H9 (cell line): ENCODE data around the gene ROPN1L. TPM values are rescaled to one million over a fixed set of nuclear protein-coding genes. Genes with fewer than 3 reads are reported as not detected.

Source experiments
- DNase-seq: peaks from one replicate; pipeline ENCODE4 v3.0.0-alpha.2; 2017
- H2AFZ ChIP-seq: one replicate; pipeline ENCODE4 v1.6.1; 2013; ENCODE audit warnings: mild to moderate bottlenecking, low read length, control low read depth, moderate library complexity
- H2AK5ac ChIP-seq: 2 replicates; pipeline ENCODE4 v1.6.1; 2013; ENCODE audit warnings: low read length, control low read depth, mixed read lengths; ENCODE audit not compliant: insufficient read length
- H2BK120ac ChIP-seq: one replicate; pipeline ENCODE4 v1.6.1; 2013; ENCODE audit warnings: low read depth, mild to moderate bottlenecking, low read length, control low read depth, inconsistent platforms; ENCODE audit not compliant: poor library complexity, severe bottlenecking
- H2BK12ac ChIP-seq: 2 replicates; pipeline ENCODE4 v1.6.1; 2013; ENCODE audit warnings: low read length, control low read depth, mixed read lengths, low read depth; ENCODE audit not compliant: insufficient read length
- H2BK15ac ChIP-seq: 2 replicates; pipeline ENCODE4 v1.6.1; 2013; ENCODE audit warnings: low read depth, low read length, control low read depth
- H2BK20ac ChIP-seq: one replicate; pipeline ENCODE4 v1.6.1; 2013; ENCODE audit warnings: low read depth, mild to moderate bottlenecking, low read length, control low read depth, inconsistent platforms; ENCODE audit not compliant: poor library complexity, severe bottlenecking
- H2BK5ac ChIP-seq: 2 replicates; pipeline ENCODE4 v1.6.1; 2013; ENCODE audit warnings: low read length, control low read depth, mixed read lengths; ENCODE audit not compliant: insufficient read length
- H3K14ac ChIP-seq: 2 replicates; pipeline ENCODE4 v1.6.1; 2013; ENCODE audit warnings: low read length, control low read depth; ENCODE audit not compliant: insufficient read depth
- H3K18ac ChIP-seq: 2 replicates; pipeline ENCODE4 v1.6.1; 2013; ENCODE audit warnings: low read depth, mild to moderate bottlenecking, mixed read lengths, low read length, control low read depth; ENCODE audit not compliant: insufficient read length
- H3K23ac ChIP-seq: 2 replicates; pipeline ENCODE4 v1.6.1; 2013; ENCODE audit warnings: low read length, control low read depth, mixed read lengths, low read depth; ENCODE audit not compliant: insufficient read length
- H3K23me2 ChIP-seq: 2 replicates; pipeline ENCODE4 v1.6.1; 2013; ENCODE audit warnings: low read depth, mild to moderate bottlenecking, mixed read lengths, low read length, control low read depth; ENCODE audit not compliant: insufficient read length, poor library complexity, severe bottlenecking
- H3K27ac ChIP-seq: 2 replicates; pipeline ENCODE4 v1.5.1; 2013; ENCODE audit warnings: low read length, control low read depth, mixed read lengths, low read depth; ENCODE audit not compliant: insufficient read length
- H3K27me3 ChIP-seq: 2 replicates; pipeline ENCODE4 v1.6.1; 2013; ENCODE audit warnings: low read length, control low read depth, inconsistent platforms; ENCODE audit not compliant: insufficient read depth
- H3K4ac ChIP-seq: 2 replicates; pipeline ENCODE4 v1.6.1; 2013; ENCODE audit warnings: low read depth, mild to moderate bottlenecking, control low read depth, inconsistent platforms, low read length, moderate library complexity
- H3K4me1 ChIP-seq: 2 replicates; pipeline ENCODE4 v1.6.1; 2013; ENCODE audit warnings: low read length, control low read depth, inconsistent platforms; ENCODE audit not compliant: insufficient read depth
- H3K4me2 ChIP-seq: 2 replicates; pipeline ENCODE4 v1.6.1; 2013; ENCODE audit warnings: low read length, control low read depth, mixed read lengths; ENCODE audit not compliant: insufficient read length, insufficient read depth
- H3K56ac ChIP-seq: 2 replicates; pipeline ENCODE4 v1.6.1; 2013; ENCODE audit warnings: low read depth, mild to moderate bottlenecking, mixed read lengths, low read length, control low read depth; ENCODE audit not compliant: insufficient read length
- H3K79me1 ChIP-seq: 2 replicates; pipeline ENCODE4 v1.6.1; 2013; ENCODE audit warnings: low read depth, mild to moderate bottlenecking, moderate library complexity, low read length, control low read depth, inconsistent platforms; ENCODE audit not compliant: insufficient read depth, poor library complexity, severe bottlenecking
- H3K79me2 ChIP-seq: 2 replicates; pipeline ENCODE4 v1.6.1; 2013; ENCODE audit warnings: low read length, control low read depth, inconsistent platforms; ENCODE audit not compliant: insufficient read depth
- H3K9ac ChIP-seq: 2 replicates; pipeline ENCODE4 v1.6.1; 2013; ENCODE audit warnings: low read length, control low read depth, mixed read lengths; ENCODE audit not compliant: insufficient read length; ENCODE audit errors: extremely low read depth
- H3K9me3 ChIP-seq: one replicate; pipeline ENCODE4 v1.6.1; 2013; ENCODE audit warnings: low read depth, low read length, inconsistent platforms; ENCODE audit not compliant: control insufficient read depth
- H3T11ph ChIP-seq: one replicate; pipeline ENCODE4 v1.6.1; 2013; ENCODE audit warnings: mild to moderate bottlenecking, low read length, control low read depth, inconsistent platforms
- H4K20me1 ChIP-seq: one replicate; pipeline ENCODE4 v1.6.1; 2013; ENCODE audit not compliant: control insufficient read depth, insufficient read length, insufficient read depth
- H4K5ac ChIP-seq: 2 replicates; pipeline ENCODE4 v1.6.1; 2013; ENCODE audit warnings: low read depth, mild to moderate bottlenecking, mixed read lengths, low read length, control low read depth; ENCODE audit not compliant: insufficient read length
- H4K8ac ChIP-seq: replicated peaks from 2 replicates; pipeline ENCODE4 v1.6.1; 2013; ENCODE audit warnings: low read length, control low read depth, mixed read lengths, low read depth; ENCODE audit not compliant: insufficient read length
- H4K91ac ChIP-seq: 2 replicates; pipeline ENCODE4 v1.6.1; 2013; ENCODE audit warnings: low read depth, mild to moderate bottlenecking, moderate library complexity, mixed read lengths, low read length, control low read depth; ENCODE audit not compliant: insufficient read length
- H3K27ac Mint-ChIP-seq, 3 experiments: 2 replicates in 2 of 3; 3 replicates in 1 of 3; pipeline ENCODE4 v1.8.0; 2020 to 2021; ENCODE audit warnings: mixed read lengths in 3 of 3, mild to moderate bottlenecking in 1 of 3, moderate library complexity in 1 of 3
- H3K27me3 Mint-ChIP-seq: 2 replicates; pipeline ENCODE4 v1.8.0; 2021; ENCODE audit warnings: low read depth, mild to moderate bottlenecking, moderate library complexity, mixed read lengths
- H3K36me3 Mint-ChIP-seq, 3 experiments: 2 replicates in 2 of 3; 3 replicates in 1 of 3; pipeline ENCODE4 v1.8.0; 2020 to 2021; ENCODE audit warnings: low read depth in 3 of 3, mixed read lengths in 3 of 3; ENCODE audit not compliant: insufficient read depth in 1 of 3
- H3K4me1 Mint-ChIP-seq, 2 experiments: 2 replicates each; pipeline ENCODE4 v1.8.0; 2020; ENCODE audit warnings: mixed read lengths in 2 of 2
- H3K4me3 Mint-ChIP-seq, 2 experiments: 2 replicates in 1 of 2; 3 replicates in 1 of 2; pipeline ENCODE4 v1.8.0; 2020 to 2021; ENCODE audit warnings: mild to moderate bottlenecking in 2 of 2, mixed read lengths in 2 of 2, moderate library complexity in 1 of 2
- H3K9me3 Mint-ChIP-seq, 2 experiments: 2 replicates in 1 of 2; 3 replicates in 1 of 2; pipeline ENCODE4 v1.8.0; 2020; ENCODE audit warnings: mild to moderate bottlenecking in 2 of 2, mixed read lengths in 2 of 2, moderate library complexity in 1 of 2
- CTCF ChIP-seq: fragments of 200-600 bp; sonication (generic); conservative IDR thresholded peaks from 3 replicates; pipeline ENCODE4 v1.8.0; 2021; ENCODE audit warnings: antibody characterized with exemption, mild to moderate bottlenecking
- WGBS: extraction: QIAGEN DNeasy Blood & Tissue Kit; methylation state at CpG from one replicate; pipeline ENCODE4 v1.1.7; 2013; ENCODE audit warnings: missing lambda C conversion rate, low lambda C conversion rate, mixed read lengths; ENCODE audit not compliant: insufficient read length; ENCODE audit errors: extremely low coverage; 5-methylcytosine and 5-hydroxymethylcytosine counted together
- total RNA-seq: library from RNA; stranded (reverse); gene quantifications from 2 replicates; pipeline ENCODE4 v1.2.1, GENCODE V29; 2021

The ROPN1L gene
- total RNA-seq, 1 experiment from 2014 or later: 0.37 TPM

- Histone ChIP-seq H3K4me2 (no peak overlapping the region), H4K91ac (no peak overlapping the region), H3K79me2 (no peaks in the 10 kb centered on the region), H2BK20ac (no peak overlapping the region), H4K5ac (no peak overlapping the region), H3K23me2 (no peaks in the 10 kb centered on the region), H3K4ac (no peak overlapping the region), H3K14ac (no peak overlapping the region), H3K27me3 (no peaks in the 10 kb centered on the region), H2BK120ac (no peak overlapping the region), H3K9me3 (no peaks in the 10 kb centered on the region), H2BK12ac (no peak overlapping the region), H3K18ac (no peak overlapping the region), H4K20me1 (no peaks in the 10 kb centered on the region), H3K9ac (no peak overlapping the region), H2BK5ac (no peak overlapping the region), H3T11ph (no peak overlapping the region), H3K56ac (no peak overlapping the region), H3K79me1 (no peaks in the 10 kb centered on the region), H2AK5ac (no peak overlapping the region), H3K23ac (no peak overlapping the region), H2AFZ (no peak overlapping the region), H3K27ac (no peak overlapping the region), H3K4me1 (no peaks in the 10 kb centered on the region), H4K8ac (no peak overlapping the region), H2BK15ac (no peak overlapping the region)
- Mint-ChIP-seq H3K27ac (no peak overlapping the region), H3K36me3 (no peaks in the 10 kb centered on the region; a peak in 1 of 7 replicates), H3K9me3 (peaks cover 2 to 3% of the 10 kb centered on the region in 2 experiments; a peak in 2 of 5 replicates), H3K27me3 (peaks cover 1% of the 10 kb centered on the region), H3K4me3 (no peak overlapping the region), H3K4me1 (peaks cover 5 to 15% of the 10 kb centered on the region in 2 experiments; a peak in 3 of 4 replicates)
- TF ChIP-seq CTCF: no peak
- DNase-seq: no peak
- WGBS: no CpG with 5 or more reads among the region's 3 CpGs
Observed at GRCh38 chr5:10500669-10501068, 59.0 kb downstream of the ROPN1L start.
